GM12892 (cell line): Measurements from ENCODE around the gene PLCG2.

Experiments
- POLR2A ChIP-seq: IDR thresholded peaks from 2 replicates; pipeline ENCODE4 v1.6.1; 2011; ENCODE audit warnings: low read depth, low read length, control low read depth
- POLR2AphosphoS5 ChIP-seq: IDR thresholded peaks from 2 replicates; pipeline ENCODE4 v1.6.1; 2011; ENCODE audit warnings: low read depth, low read length, control low read depth
- TAF1 ChIP-seq: IDR thresholded peaks from 2 replicates; pipeline ENCODE4 v1.6.1; 2011; ENCODE audit warnings: low read depth, mild to moderate bottlenecking, control low read depth, low read length, borderline replicate concordance

GRCh38 chr16:81920498-81920897 is 141.4 kb downstream of the PLCG2 start:
- TF ChIP-seq POLR2A: no peak
- 0 out of 2 replicates have a peak, but pooled peaks have one; percentile 14 for TF ChIP-seq POLR2AphosphoS5
- TF ChIP-seq TAF1: no peak
